SHP77 treated with DMSO at 0.1 percent for 48 hours (cell line): Measurements from ENCODE around the gene SH3RF3.
"Not testable (repeated sequence)": the region's sequence is repeated elsewhere in the genome, so short reads cannot be mapped to it uniquely, and the experiment has no call there.

Source experiments
- DNase-seq: peaks from one replicate; lab custom pipeline; 2025; lab: John Stamatoyannopoulos, UW

The SH3RF3 gene

DNA sequence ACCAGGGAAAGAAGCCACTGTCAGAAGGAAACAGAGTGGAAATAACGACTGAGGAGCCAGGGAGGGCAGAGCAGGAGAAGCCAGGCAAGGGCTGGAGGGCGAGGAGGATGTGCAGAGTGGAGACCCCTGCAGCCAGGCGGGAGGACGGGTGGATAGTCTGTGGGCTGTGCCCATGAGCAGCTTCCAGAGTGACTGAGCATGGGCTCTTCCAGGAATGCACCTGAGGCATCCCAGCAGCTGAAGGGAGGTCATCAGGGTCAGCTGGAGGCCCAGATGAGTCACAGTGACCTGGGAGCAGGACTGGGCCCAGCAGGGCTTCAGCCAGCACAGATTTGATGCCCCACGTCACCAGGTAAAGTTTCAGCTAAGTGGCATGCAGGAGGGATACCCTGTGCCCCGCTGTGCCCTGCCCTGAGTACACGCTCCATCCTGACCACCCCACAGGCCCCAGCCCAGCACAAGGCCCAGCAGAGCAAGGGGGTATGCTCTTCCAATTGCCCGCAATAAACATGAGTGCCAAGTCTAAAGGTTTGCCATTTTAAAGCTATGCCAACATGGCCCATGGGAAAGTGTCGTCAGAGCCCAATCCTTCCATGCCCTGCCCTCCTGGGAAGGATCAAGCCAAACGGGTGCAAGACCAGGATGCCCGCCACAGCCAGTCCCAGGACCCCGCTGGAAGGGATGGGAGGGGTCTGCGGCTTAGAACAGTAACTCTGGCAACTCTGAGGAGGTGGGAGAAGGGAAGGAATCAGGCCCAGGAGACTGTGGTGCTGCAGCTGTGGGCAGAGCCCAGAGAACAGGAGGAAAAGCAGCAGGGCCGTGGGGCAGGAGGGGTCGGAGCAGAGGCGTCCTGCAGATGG lies 399.1 kb downstream of the SH3RF3 start:
- no peak for DNase-seq

DNA sequence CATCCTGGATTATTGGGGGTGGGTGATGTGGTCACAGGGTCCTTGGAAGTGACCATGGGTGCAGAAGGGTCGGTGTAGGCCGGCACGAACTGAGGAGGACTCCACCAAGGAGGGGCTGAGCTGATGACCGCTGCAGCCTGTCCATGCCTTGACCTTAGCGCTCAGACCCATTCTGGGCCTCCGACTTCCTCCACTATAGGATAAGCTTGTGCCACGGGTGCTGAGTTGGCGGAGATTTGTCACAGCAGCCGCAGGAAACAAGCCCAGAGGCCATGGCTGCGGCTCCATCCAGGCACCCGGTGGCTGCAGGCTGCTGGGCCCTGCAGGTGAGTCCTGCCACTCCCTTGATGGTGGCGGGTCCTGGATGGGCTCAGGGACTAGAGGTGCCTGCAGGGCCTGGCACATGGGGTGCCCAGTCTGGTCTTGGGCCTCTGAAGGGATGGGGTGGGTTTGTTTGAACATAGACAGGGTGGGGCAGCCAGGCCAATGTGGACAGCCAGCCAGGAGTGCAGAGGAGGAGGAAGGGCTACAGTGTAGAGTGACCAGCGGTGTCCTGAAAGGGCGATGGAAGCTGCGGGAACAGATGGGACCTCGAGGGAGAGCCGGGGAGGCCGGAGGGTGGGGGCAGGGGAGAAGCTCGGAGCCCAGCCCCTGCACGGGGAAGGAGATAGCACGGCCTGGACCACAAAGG lies 400.0 kb downstream of the SH3RF3 start:
- DNase-seq: no peak

DNA sequence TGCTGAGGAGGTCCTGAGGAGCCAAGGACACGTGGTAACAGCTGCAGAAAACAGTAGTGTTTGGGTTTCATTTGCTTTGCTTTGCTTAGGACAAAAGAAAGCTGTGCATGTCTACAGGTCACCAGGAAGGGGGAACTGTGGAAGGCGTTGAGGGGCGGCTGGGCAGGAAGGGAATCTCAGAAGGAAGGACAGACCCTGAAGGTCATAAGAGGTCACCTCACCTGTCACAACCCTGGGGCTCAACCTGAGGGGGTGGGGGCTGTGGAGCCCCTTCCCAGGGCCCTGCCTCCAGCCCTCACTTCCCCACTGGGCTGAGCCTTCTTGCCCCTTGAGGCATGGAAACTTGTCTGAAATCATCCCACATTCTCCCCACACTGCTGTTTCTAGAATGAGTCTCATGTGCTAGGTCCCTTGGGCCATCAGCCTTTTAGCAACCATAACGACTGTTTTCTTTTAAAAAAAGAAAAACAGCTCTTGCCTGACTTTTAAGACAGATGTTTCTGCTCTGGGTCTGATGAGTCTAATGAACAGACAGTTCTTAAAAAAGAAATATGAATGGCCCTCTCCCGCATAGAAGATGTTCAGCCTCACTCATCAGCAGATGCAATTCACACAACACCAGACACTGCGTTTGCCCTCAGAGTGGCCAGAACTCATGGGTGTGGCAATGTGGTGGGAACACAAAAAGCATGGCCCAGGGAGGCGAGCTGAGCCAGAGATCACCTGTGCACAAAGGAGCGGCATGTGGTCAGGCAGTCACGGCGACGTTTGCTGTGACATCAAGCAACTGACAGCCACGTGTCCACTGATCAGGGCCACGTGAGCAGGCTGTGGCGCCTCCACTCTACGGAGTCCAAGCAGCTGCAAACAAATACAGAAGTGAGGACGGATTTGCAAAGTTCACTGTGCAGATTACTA lies 400.8 kb downstream of the SH3RF3 start:
- DNase-seq: no peak

- DNase-seq: no peak
Measured at GRCh38 chr2:109530712-109531111, 401.7 kb downstream of the SH3RF3 start.

GRCh38 chr2:109531221-109531620 lies 402.2 kb downstream of the SH3RF3 start:
- no peak for DNase-seq

- DNase-seq: no peak
Measured at GRCh38 chr2:109531896-109532727, 403.1 kb downstream of the SH3RF3 start.

DNA sequence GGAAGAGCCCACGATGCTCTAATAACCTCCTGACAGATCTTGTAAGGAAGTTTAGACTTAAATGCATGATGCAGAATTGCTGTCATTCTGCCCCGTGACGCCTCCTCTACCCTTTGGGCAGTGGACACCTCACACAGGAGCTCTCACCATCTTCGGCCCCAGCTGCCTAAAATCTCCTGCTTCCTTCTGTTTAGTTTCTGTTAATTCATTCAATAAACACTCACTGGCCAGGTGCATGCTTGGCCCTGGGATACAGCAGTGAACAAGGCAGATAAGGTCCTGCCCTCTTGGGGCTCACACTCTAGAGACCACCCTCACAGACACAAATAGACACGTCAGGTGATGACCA lies 403.7 kb downstream of the SH3RF3 start:
- no peak for DNase-seq

GRCh38 chr2:109533823-109534222 lies 404.8 kb downstream of the SH3RF3 start:
- DNase-seq: no peak

- DNase-seq: no peak
Measured at GRCh38 chr2:109535217-109535946, 406.4 kb downstream of the SH3RF3 start.

- not testable (repeated sequence) for DNase-seq
Measured at GRCh38 chr2:109536556-109536955, 407.6 kb downstream of the SH3RF3 start.

DNA sequence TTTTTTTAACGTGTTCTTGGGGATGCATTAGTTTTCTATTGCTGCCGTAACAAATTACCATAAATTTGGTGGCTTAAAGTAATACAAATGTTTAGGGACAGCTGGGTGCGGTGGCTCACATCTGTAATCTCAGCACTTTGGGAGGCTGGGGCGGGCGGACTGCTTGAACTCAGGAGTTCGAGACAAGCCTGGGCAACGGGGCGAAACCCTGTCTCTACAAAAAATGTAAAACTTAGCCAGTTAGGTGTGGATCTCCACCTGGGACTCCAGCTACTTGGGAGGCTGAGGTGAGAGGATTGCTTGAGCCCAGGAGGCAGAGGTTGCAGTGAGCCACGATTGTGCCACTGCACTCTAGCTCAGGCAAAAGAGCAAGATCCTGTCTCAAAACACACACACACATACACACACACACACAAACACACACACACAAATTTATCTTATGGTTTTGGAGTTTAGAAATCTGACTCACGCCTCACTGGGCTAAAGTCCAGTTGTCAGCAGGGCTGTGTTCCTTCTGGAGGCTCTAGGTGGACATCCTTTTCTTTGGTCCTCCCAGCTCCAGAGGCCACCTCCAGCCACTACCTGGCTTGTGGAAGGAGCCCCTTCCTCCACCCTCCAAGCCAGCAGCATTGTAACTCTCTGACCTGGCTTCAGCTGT lies 408.7 kb downstream of the SH3RF3 start:
- DNase-seq: no peak

DNA sequence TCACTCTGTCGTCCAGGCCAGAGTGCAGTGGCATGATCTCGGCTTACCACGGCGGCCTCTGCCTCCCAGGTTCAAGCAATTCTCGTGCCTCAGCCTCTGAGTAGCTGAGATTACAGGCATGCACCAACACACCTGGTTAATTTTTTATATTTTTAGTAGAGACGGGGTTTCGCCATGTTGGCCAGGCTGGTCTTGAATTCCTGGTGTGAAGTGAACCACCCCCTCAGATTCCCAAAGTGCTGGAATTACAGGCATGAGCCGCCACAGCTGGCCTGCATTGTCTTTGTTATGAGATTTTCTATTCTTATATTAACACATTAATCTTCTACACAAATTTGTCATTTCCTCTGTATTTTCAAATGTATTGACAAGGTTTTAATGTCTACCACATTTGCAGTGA lies 409.5 kb downstream of the SH3RF3 start:
- DNase-seq: no peak

DNA sequence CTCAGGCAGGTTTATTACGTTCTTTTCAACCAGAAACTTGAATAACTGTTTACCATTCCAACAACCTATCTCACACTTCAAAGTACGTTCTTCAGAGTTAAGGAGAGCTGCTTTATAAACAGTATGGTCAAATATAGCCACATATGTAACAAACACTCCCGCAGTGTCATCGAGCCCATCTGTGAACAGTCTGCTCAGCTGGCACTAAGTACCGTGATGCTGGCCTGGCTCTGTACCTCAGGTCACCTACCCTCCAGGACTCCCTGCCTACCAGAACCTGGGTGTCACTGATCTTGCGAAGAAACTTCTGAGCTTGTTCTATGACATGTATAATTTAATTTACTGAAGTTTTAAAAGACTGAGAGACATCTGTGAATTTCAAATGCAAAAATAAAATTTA lies 413.4 kb downstream of the SH3RF3 start:
- DNase-seq: no peak

DNA sequence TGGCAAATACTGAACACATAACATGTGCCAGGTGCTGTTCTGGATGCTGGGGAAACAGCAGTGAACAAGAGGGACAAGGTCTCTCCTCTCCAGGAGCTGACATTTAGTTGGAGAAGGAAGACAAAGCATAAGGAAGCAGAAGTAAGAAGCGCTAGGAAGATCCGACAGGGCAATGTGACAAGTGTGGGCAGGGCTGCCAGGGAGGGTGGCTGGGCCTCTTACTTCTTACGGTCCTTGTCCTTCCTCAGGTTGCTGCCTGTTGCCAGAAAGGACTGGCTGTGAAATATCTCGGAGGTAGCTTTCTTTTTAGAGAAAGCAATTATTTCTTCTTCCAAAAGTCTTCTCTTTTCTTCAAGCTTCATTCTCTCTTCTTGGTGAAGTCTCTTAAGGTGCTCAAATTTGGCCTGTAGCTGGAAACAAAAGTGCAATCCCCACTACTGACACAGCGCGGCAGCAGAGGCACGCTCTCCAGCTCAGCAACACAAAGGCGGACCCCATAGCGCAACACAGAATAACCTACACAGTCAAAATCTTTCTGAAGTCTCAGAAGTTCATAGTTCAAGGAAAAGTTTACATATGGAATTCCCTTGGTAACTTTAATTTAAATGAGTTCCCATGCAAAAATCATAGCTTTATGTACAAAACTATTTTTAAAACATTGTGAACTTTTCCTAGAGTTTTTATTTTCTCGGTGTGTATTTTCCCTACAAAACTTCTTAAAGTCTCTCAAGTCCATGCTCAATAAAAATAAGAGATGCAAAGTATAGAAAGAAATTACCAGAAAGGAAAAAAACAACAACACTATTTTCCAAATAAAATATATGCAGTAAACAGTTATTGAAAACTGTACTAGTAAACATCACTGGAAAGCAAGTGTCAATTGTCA lies 417.1 kb downstream of the SH3RF3 start:
- peak; percentile 19 for DNase-seq

DNA sequence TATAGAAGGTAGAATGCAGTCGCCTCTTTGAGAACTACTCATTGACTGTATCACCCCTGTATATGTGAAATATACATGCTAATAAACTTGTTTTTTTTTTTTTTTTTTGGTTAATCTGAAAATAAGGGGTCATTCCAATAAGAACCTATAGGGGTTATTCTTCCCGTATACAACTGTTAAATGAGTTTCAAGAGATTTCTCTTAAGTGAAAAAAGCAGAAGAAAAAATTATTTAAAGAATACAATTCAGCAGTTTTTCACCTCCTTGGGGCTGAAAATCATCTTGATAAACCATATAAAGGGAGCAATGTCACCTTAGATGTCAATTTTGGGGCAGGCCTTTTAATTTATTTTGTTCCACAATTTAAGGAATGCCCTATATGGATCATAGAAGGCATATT lies 418.3 kb downstream of the SH3RF3 start:
- no peak for DNase-seq

- no peak for DNase-seq
Measured at GRCh38 chr2:109549016-109549590, 420.1 kb downstream of the SH3RF3 start.
